Measurements from ENCODE around the gene PPP6R3. TPM values are rescaled to one million over a fixed set of nuclear protein-coding genes. Genes with fewer than 3 reads are reported as not detected.

PPP6R3 gene
- total RNA-seq, 2 experiments from 2014 or later, result 95.4 to 103 TPM

DNA sequence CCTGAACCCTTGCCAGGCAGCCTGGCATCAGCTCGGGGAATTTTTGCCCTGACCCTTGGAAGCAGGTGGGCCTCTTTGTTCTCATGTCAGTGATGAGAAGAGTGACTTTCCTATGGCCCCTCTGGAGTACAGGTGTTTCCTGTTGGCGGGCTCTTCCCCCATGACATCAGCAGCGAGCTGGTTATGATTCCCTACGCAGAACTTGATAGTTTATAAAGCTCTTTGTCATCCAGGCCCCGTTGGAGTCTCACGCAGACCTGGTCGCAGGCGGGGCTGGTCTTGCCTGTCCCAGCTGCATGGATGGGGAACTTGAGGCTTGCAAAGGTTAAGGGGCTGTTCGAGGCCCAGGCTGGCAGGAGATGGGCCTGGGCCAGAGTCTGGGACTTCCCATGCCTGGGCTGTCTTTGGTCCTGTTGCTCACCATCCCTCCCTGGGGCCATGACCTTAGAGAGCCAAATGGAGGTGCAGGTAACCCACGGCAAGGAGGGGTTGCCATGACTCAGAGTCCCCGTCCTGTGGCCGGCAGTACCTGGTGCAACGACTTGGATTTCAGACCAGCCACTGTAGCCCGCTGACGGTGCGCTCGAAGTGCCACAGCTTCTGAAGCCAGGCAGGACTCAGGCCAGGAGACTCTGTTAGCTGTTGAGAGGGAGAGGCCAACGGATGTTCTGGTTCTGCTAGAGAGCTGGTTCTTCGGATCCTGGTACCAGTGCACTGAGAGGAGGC is 45.9 kb upstream of the PPP6R3 start:
- DNase-seq, result peak; percentile 12
- ChIA-PET CTCF (no interaction called here), POLR2A (interaction anchor here (0.7 to 0.9 kb wide), 2 partner anchors 9 to 24 kb away, joined by 3 read pairs; no protein-coding TSS in a partner anchor)
- H3K27ac Mint-ChIP-seq, result no peak overlapping the region
- no peak overlapping the region for H3K4me3 Mint-ChIP-seq
- no peaks in the 10 kb centered on the region for H3K9me3 Mint-ChIP-seq
- intact Hi-C loops (cut with micrococcal nuclease), result no loop called here
- ATAC-seq, result no peak
- TF ChIP-seq, protein P1, sequence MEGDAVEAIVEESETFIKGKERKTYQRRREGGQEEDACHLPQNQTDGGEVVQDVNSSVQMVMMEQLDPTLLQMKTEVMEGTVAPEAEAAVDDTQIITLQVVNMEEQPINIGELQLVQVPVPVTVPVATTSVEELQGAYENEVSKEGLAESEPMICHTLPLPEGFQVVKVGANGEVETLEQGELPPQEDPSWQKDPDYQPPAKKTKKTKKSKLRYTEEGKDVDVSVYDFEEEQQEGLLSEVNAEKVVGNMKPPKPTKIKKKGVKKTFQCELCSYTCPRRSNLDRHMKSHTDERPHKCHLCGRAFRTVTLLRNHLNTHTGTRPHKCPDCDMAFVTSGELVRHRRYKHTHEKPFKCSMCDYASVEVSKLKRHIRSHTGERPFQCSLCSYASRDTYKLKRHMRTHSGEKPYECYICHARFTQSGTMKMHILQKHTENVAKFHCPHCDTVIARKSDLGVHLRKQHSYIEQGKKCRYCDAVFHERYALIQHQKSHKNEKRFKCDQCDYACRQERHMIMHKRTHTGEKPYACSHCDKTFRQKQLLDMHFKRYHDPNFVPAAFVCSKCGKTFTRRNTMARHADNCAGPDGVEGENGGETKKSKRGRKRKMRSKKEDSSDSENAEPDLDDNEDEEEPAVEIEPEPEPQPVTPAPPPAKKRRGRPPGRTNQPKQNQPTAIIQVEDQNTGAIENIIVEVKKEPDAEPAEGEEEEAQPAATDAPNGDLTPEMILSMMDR (IDR thresholded peaks at IDR 0.05), result no peak
- no peaks in the 10 kb centered on the region for H3K27me3 Mint-ChIP-seq
- H3K4me1 Mint-ChIP-seq (ENCODE audit: low read depth), result peaks cover 5% of the 10 kb centered on the region
- peaks cover 8% of the 10 kb centered on the region for H3K36me3 Mint-ChIP-seq (ENCODE audit: low read depth)

DNA sequence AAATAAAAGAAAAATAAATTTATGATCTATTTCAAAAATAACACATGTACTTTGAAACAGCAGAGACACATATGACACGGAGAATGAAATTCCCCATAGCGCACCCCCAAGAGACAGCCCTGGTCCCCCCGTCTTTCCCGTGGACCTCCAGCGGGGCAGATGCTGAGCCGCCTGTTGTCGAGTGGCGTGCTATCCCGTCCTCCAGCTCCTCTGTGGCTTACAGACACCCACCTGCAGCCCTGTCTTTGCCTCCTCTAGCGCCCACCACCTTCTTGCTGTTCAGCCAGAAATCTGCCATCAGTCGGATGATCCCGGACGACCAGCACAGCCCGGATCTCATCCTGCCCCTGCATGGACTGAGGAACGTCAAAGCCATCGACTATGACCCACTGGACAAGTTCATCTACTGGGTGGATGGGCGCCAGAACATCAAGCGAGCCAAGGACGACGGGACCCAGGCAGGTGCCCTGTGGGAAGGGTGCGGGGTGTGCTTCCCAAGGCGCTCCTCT is 44.4 kb upstream of the PPP6R3 start:
- Mint-ChIP-seq H3K36me3 (ENCODE audit: low read depth) (peaks cover 8% of the 10 kb centered on the region), H3K4me1 (ENCODE audit: low read depth) (peaks cover 5% of the 10 kb centered on the region), H3K4me3 (no peak overlapping the region), H3K27ac (no peak overlapping the region), H3K9me3 (no peaks in the 10 kb centered on the region), H3K27me3 (no peaks in the 10 kb centered on the region)
- DNase-seq, result no peak
- CTCF ChIA-PET, result no interaction called here
- POLR2A ChIA-PET, result interaction anchor here (0.5 to 0.6 kb wide), 2 partner anchors 139 to 268 kb away, joined by 3 read pairs; partner anchors contain the start of gene GAL
- ATAC-seq, result no peak
- TF ChIP-seq, protein P1 (IDR thresholded peaks at IDR 0.05), result no peak
- intact Hi-C loops (cut with micrococcal nuclease), result no loop called here

DNA sequence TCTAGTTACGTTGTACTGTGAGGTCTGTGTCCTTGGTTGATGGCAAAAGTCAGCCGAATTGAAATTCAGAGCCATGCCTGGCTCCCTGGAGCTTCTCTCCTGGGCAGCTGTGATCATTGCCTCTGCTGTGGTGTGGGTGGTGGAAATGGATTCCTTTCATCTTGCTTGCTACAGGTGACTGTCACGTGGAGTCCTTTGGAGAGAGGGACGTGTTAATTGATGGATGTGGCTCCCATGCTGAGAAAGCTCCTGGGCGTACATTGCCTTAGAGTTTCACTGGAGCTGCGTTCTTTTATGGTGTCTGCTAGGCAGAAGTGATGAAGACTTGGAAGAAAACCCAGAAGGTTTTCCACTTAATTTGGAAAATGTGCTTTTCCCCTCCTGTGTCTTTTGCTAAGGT is 41.9 kb upstream of the PPP6R3 start:
- CTCF ChIA-PET, result no interaction called here
- POLR2A ChIA-PET, result no interaction called here
- H3K36me3 Mint-ChIP-seq (ENCODE audit: low read depth), result peaks cover 8% of the 10 kb centered on the region
- no peaks in the 10 kb centered on the region for H3K27me3 Mint-ChIP-seq
- no peak overlapping the region for H3K27ac Mint-ChIP-seq
- no peak overlapping the region for H3K4me3 Mint-ChIP-seq
- ATAC-seq, result no peak
- intact Hi-C loops (cut with micrococcal nuclease), result no loop called here
- H3K4me1 Mint-ChIP-seq (ENCODE audit: low read depth), result peaks cover 5% of the 10 kb centered on the region
- TF ChIP-seq, protein P1 (IDR thresholded peaks at IDR 0.05), result no peak
- no peaks in the 10 kb centered on the region for H3K9me3 Mint-ChIP-seq
- no peak for DNase-seq

DNA sequence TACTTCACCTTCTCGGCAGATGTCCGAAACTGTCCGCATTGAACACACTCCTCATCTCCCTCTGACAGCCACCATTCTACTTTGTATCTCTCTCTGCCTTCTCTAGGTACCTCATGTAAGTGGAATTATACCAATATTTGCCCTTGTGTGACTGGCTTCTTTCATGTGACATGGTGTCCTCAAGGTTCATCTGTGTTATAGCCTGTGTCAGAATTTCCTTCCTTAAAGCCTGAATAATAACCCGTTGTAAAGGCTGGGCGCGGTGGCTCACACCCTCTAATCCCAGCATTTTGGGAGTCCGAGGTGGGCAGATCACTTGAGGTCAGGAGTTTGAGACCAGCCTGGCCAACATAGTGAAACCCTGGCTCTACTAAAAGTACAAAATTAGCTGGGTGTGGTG is 40.4 kb upstream of the PPP6R3 start:
- Mint-ChIP-seq H3K4me1 (ENCODE audit: low read depth) (peaks cover 5% of the 10 kb centered on the region), H3K4me3 (no peak overlapping the region), H3K27ac (no peak overlapping the region), H3K36me3 (ENCODE audit: low read depth) (peaks cover 8% of the 10 kb centered on the region), H3K27me3 (no peaks in the 10 kb centered on the region), H3K9me3 (no peaks in the 10 kb centered on the region)
- TF ChIP-seq, protein P1 (IDR thresholded peaks at IDR 0.05), result no peak
- CTCF ChIA-PET, result no interaction called here
- no peak for ATAC-seq
- intact Hi-C loops (cut with micrococcal nuclease), result no loop called here
- DNase-seq, result no peak
- POLR2A ChIA-PET, result interaction anchor here (1.0 kb wide), 1 partner anchor 46 kb away, joined by 3 read pairs; no protein-coding TSS in a partner anchor

DNA sequence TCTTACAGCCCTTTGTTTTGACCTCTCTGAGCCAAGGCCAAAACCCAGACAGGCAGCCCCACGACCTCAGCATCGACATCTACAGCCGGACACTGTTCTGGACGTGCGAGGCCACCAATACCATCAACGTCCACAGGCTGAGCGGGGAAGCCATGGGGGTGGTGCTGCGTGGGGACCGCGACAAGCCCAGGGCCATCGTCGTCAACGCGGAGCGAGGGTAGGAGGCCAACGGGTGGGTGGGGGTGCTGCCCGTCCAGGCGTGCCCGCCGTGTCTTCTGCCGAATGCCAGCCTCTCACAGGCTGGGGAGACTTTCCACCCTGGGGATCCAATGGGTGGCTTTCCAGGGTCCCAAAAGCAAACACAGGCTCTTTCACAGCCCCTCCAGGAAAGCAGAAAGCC is 37.1 kb upstream of the PPP6R3 start:
- no peaks in the 10 kb centered on the region for H3K4me1 Mint-ChIP-seq (ENCODE audit: low read depth)
- H3K27ac Mint-ChIP-seq, result no peak overlapping the region
- no peak for DNase-seq
- ATAC-seq, result no peak
- intact Hi-C loops (cut with micrococcal nuclease), result no loop called here
- no peak overlapping the region for H3K4me3 Mint-ChIP-seq
- no peaks in the 10 kb centered on the region for H3K27me3 Mint-ChIP-seq
- H3K9me3 Mint-ChIP-seq, result peaks cover 3% of the 10 kb centered on the region
- H3K36me3 Mint-ChIP-seq (ENCODE audit: low read depth), result peaks cover 6% of the 10 kb centered on the region
- POLR2A ChIA-PET, result interaction anchor here (0.5 to 0.7 kb wide), 2 partner anchors 9 to 636 kb away, joined by 3 read pairs; no protein-coding TSS in a partner anchor
- CTCF ChIA-PET, result no interaction called here
- TF ChIP-seq, protein P1 (IDR thresholded peaks at IDR 0.05), result no peak

Data from activated CD8-positive, alpha-beta T cell treated with anti-CD3 and anti-CD28 coated beads for 36 hours (primary cell).